Left lobe of liver (tissue), 2 donors: ENCODE measurements around the gene RNF8. TPM values are rescaled to one million over a fixed set of nuclear protein-coding genes. Genes with fewer than 3 reads are reported as not detected.
A peak's percentile ranks its signal among the peaks of the same experiment; 100 is the strongest.

Source experiments
- ATAC-seq: fragments of 200-7000 bp; cut with Tn5 transposase; one replicate; pipeline ENCODE4 v1.9.1; 2020; ENCODE audit warnings: mild to moderate bottlenecking, moderate library complexity
- DNase-seq: peaks from one replicate; pipeline ENCODE4 v3.0.0-alpha.2; 2020; ENCODE audit warnings: low spot score
- total RNA-seq: library from RNA; stranded (reverse); gene quantifications from one replicate; pipeline ENCODE4 v1.2.1, GENCODE V29; 2021
- donor health status: DM: no; HTN: no; CAD: no; lungs with moderate emphysema.
- donor health status: DM: no; HTN: yes; CAD: no.

The RNF8 gene
- total RNA-seq, 1 donor from 2014 or later: 4.9 TPM

DNA sequence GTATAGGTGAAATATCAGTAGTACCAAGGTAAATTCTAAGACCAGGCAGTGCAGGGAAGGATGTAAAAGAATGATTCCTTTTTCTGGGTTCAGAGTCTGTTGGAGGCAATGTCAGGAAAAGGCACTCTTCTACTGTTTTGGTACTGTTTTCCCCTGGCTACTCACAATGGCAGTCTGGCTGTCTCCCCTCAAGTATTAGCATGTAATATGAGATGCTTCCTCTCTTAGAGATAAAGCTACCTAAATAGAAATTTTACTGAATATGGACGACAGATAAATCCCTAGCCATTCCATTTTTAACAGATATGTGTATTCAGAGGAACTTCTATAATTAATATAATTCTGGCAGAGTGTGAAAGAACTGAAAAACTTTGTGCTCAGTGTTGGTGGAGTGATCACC, 3.5 kb downstream of the RNF8 start:
- no peak for DNase-seq
- ATAC-seq: no peak

GRCh38 chr6:37357860-37358259, 4.1 kb downstream of the RNF8 start:
- no peak for ATAC-seq
- no peak for DNase-seq

GRCh38 chr6:37359039-37359438, 5.3 kb downstream of the RNF8 start:
- no peak for DNase-seq

DNA sequence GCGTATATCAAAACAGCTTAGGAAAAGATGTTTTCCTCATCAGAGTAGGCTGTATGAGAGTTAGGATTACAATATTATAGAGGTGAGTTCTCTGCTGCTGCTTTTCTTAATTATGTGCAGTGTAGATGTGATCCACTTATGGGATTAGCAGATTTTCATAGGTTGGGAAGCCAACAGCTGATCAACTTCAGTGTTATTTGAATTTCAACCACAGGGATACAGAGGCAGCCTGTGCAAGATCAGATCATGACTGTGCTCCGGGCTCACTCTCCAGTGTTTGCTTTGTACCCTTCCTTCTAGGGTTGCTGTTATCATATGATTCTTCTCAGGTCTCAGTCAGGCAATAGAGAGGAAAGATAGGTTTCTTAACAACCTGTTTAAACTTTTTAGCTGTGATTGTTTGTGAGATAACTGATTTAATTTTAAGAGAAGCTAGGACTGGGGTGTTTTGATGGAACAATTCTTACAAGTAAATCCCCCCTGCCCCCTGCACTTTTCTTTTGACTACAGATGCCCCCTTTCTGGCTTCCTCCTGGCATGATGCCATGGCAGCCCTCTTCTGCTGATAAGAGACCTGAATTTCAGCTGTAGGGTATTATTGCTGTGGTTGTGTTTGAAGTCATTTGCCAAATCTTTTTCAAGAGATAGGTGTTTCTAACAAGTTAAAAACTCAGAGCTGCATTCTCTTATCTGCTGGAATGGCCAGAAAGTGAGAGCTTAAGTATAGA, 8.5 kb downstream of the RNF8 start:
- no peak for DNase-seq
- no peak for ATAC-seq

More at GRCh38 chr6:37359039-37359438, 5.3 kb downstream of the RNF8 start:
- no peak for ATAC-seq

- ATAC-seq (peak; percentile 62), DNase-seq (no peak)
Observed at GRCh38 chr6:37365791-37366190, 12.0 kb downstream of the RNF8 start.

DNA sequence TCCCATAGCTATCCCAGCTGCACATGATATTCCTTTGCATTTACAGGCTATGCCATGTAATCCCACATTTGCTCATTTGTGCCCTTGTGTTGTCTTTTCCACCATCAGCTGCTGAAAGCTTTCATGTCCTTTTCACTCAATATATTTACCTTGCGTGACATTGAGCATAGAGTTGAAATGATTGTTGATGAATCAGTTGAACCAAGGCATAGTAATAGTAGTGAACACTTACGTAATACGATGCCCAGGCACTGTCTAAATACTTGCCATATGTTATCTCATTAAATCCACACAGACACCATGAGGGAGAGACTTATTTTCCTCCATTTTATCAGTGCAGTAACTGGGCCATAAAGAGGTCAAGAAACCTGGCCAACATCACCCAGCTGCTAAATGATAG, 13.1 kb downstream of the RNF8 start:
- no peak for DNase-seq
- no peak for ATAC-seq

DNA sequence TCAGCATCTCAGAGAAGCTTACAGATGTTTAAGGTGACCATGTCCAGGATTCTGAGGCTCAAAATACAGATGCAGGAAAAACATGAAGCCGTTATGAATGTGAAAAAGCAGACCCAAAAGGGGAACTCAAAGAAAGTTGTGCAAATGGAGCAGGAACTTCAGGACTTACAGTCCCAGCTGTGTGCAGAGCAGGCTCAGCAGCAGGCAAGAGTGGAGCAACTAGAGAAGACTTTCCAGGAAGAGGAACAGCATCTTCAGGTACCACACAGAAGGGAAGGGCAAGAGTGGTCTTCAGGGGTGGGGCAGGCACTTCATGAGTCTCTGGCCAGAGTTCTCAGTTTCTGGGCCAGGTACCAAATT, 15.2 kb downstream of the RNF8 start:
- DNase-seq (no peak), ATAC-seq (no peak)

DNA sequence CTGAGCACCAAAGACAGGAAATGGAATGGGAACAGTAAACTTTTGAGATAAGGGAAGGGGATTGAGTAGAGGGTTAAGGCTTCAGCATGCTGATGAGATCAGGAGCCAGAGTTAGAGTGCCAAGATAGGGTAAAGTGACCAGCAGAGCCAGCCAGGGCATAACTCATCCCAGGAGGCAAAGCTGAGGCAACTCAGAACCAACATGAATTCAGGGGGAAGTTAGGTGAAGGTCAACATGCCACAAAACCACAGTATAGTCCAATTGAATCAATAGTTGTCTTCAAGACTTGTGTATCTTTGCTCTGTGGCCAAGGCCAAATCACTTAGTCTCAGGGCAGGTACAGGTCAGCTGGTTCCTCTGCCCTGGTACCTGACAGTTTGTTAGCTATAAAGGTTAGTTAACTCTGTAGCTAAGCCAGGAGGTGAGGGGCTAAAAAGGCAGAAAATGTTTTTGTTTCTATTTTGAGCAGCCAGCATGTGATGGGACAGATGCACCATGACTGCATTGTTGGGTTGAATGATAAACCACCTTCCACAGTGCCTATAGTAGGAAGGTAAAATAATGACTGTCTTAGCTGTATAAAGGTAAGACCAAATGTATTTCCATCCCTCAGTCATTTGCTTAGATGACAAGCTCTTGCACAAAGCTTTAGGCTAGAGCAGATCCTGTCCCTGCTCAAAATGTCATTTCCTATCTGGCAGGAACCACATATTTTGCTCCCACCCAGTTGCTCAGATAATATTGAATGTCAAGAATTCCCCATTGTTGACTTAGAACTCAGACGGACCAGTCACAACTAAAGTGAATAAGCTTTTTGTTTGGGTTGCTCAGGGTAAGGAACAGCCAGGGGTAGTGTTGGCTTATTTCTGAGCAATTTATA, 15.8 kb downstream of the RNF8 start:
- DNase-seq: no peak
- ATAC-seq: no peak

DNA sequence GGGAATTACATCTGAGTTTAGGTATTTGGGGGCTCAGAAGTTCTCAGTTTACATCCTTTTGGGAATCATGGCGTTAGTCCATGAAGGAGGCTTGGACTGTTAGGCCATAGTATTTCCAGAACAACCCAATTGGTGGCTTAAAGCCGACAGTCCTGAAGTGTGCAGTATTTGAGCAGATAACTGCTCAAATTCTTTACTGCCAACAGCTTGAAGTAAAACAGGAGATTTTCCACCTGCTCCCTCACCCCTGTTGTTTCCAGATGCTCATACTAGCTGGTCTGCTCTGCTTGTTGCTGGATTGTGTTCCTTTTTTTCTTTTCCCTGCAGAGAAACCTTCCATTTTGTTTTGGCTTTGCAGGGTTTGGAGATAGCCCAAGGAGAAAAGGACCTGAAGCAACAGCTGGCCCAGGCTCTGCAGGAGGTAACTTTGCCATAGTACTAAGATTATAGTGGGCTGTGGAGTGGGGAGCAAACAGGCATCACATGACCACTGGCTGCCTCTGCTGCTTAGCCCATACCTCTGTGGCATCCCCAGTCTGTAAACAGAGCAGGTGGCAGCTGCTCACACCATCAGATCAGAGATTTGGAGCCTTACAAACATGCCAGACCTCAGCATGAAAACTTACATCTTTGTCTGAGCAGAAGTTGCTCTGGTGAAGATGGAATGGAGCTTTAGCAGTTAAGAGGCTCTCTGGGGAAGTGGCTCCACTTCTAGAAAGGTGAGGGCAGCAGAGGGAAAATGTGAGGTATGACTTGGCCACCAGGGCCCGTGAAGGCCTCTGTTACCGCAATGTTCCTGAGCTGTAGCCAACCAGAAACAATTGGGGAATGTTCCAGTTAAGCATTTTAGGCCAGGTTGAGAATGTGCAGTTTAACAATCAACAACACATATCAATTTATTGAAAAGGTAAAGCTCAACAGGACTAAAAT, 17.6 kb downstream of the RNF8 start:
- no peak for ATAC-seq
- no peak for DNase-seq

- ATAC-seq: no peak
- no peak for DNase-seq
Observed at GRCh38 chr6:37372116-37372515, 18.3 kb downstream of the RNF8 start.

GRCh38 chr6:37373822-37374471, 20.2 kb downstream of the RNF8 start:
- ATAC-seq: no peak
- DNase-seq: no peak

GRCh38 chr6:37375376-37375775, 21.6 kb downstream of the RNF8 start:
- no peak for ATAC-seq
- DNase-seq: no peak

DNA sequence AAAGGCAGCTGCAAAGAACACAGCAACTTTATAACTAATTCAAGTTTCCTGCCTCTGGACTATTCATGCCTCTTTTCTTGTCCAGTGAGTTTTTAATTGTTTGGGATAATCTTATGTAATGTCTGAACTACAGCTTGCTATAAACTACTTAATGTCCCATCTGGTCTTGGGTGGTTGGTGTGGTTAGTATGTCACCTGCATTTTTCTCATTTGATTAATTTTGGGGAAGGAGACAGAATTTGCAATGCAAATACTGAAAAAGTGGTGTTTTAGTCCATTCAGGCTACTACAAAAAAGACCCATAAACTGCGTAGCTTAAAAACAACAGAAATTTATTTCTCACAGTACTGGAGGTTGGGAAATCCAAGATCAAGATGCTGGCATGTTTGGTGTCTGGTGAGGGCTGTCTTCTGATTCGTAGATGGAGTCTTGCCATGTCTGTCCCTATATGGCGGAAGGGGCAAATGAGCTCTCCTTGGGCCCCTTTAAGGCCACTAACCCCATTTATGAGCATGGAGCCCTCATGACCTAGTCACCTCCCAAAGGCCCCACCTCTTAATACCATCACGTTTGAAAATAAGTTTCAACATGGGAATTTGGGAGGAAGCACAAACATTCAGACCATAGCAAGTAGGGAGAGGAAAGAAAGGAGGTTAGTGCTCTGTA, 22.4 kb downstream of the RNF8 start:
- no peak for ATAC-seq

GRCh38 chr6:37381579-37381978, 27.8 kb downstream of the RNF8 start:
- DNase-seq: no peak
- ATAC-seq: peak; percentile 83

More for the DNA sequence above, 22.4 kb downstream of the RNF8 start:
- DNase-seq: no peak

GRCh38 chr6:37382994-37383765, 29.4 kb downstream of the RNF8 start:
- DNase-seq (no peak), ATAC-seq (no peak)

GRCh38 chr6:37388578-37388977, 34.8 kb downstream of the RNF8 start:
- no peak for DNase-seq
- ATAC-seq: no peak

DNA sequence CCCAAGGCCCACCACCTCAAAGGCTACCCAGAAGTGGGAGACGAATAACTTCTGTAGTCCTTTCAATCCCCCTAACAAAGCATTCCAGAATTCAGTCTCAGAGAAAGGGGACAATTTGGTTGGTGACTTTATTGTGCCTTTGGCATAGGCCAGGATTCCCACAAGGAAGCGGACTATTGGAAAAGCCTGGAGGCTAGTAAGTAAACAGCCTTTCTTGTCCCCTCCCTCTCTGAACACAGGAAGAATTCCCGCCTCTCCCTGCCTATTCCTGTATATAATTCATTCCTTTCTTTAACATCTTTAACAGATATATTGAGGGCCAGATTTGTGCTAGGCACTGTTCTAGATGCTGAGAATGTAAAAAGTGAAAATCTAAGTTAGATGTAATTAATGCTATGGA, 36.1 kb downstream of the RNF8 start:
- ATAC-seq: no peak
- no peak for DNase-seq

DNA sequence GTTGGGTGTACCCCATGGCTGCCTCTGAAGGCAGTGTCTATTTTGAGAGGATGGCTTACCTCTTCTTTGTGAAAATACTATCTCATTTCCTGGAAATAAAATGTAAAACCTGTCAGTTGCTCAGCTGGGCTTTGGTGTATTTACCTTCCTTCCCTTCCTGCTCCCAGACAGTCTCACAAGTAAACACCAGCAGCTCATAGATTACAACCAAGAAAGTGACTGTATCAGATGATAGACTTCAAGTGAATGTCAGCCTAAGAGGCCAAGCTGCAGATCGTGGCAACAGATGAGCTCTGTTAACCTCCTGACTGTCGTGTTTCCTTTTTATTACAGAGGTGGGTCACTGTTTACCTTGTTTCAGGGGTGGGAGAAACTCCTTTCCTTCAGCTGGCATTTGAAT, 37.3 kb downstream of the RNF8 start:
- no peak for ATAC-seq
- DNase-seq: no peak

GRCh38 chr6:37392821-37393220, 39.0 kb downstream of the RNF8 start:
- no peak for ATAC-seq
- DNase-seq: no peak
